GM10266 (cell line): ENCODE data around the gene NECTIN2.

Experiments
- DNase-seq: peaks from one replicate; pipeline ENCODE4 v3.0.0; 2012; ENCODE audit errors: extremely low spot score
- TF ChIP-seq, protein P1 (sequence below): IDR thresholded peaks from 2 replicates; pipeline ENCODE4 v1.5.1; 2012; ENCODE audit warnings: mild to moderate bottlenecking, low read depth; ENCODE audit not compliant: control insufficient read depth, insufficient read depth; ENCODE audit errors: missing control alignments

NECTIN2 gene

DNA sequence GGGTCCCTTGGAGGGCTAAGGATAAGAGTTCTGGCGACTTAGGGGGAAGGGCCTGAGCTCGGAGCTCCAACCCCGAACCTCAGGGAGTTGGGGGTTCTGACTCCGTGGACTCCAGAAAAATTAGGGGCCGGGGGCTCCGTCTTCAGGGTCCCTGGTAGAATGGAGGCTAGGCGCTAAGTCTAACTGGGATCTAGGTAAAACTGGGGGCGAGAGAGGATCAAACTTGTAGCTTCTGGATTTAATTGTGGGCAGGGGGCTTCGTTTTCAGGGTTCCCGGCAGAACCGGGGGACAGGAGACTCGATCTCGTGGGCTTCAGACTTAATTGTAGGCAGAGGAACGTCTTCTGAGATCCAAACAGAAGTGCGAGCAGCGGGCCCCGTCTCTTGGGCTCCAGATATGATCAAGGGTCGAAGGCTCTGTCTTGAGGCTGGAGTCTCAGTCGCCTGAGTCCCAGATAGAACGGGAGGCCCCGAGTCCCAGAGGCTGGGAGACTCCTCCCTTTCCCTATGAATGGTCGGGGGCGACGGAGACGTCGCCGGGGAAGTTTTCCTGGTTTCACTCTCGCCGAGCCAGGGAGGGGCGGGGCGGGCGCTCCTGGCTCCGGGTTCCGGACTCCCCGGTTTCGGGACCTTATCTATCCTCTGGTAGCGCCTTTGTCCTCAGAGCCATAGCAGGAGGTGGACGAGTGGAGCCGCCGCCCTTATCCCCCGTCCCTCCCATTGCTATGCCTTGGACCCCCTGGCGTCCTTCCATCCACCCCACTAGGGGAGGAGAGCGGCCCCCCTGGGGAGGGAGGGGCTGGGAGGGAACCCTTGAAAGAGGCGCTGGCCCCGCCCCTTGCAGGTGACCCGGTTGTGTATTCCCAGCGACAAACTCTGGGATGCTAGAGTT lies 1.3 kb downstream of the NECTIN2 start:
- TF ChIP-seq, protein P1, sequence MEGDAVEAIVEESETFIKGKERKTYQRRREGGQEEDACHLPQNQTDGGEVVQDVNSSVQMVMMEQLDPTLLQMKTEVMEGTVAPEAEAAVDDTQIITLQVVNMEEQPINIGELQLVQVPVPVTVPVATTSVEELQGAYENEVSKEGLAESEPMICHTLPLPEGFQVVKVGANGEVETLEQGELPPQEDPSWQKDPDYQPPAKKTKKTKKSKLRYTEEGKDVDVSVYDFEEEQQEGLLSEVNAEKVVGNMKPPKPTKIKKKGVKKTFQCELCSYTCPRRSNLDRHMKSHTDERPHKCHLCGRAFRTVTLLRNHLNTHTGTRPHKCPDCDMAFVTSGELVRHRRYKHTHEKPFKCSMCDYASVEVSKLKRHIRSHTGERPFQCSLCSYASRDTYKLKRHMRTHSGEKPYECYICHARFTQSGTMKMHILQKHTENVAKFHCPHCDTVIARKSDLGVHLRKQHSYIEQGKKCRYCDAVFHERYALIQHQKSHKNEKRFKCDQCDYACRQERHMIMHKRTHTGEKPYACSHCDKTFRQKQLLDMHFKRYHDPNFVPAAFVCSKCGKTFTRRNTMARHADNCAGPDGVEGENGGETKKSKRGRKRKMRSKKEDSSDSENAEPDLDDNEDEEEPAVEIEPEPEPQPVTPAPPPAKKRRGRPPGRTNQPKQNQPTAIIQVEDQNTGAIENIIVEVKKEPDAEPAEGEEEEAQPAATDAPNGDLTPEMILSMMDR = no peak

DNA sequence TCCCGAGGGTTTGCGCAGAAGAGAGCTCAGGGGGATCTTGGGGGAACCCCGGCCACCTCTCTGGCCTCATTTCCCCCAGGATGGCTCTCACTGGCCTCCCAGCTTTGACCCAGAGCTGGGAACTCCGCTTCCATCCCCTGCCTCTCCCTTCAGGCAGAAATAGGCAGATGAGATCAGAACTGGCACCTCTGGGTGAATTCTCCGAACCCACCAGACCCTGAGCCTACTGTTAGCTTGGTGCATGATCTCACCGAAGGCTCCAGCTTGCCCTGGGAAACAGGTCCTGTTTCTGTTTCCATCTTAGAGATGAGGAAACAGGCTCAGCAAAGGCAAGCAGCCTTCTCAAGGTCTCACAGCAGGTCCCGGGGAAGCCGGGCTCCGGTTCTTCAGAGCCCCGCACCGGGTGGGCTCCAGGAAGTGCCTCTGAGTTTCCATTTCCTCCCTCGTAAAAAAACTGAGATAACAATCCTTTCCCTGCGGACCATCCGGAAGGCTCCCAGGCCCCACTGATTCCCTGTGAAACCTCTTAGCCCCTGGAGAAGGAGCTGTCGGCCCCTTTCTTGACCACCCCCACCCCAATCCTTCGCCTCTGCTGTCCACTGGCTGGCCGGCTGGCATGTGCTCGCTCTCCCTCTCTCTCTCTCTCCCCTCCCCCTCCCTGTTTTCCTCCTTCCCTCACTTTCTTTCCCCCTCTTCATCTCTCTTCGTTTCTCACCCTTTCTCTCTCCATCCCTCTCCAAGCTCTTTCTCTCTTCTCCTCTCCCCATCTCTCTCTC lies 2.1 kb downstream of the NECTIN2 start:
- TF ChIP-seq, protein P1 = no peak
- no peak for DNase-seq

More for the DNA sequence above, 1.3 kb downstream of the NECTIN2 start:
- no peak for DNase-seq

DNA sequence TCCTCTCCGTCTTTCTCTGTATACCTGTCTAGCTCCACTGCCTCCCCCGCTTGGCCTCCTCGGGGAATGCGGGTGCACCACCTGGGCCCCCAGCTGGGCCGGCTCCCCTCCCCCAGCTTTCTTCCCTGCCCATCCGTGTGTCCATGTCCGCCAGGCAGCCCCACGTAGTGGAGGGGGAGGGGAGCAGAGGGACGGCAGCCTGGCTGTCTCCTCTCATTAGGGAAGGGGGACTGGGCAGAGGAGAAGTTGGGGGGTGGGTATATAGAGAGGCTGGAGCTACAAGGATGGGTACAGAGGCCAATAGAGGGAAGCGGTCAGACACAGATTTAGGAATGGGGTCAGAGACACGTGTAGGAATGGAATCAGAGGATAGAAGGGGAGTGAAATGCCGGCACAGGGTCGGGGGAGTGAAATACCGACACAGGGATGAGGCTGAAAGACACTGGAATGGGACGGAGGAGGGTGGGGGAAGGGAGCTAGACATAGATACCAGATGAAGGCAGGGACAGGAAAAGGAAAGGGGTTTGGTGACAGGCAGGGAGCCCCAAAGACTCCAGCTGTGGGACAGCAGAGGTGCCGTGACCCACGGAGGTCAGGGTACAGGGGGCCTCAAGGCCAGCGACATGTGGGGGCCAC lies 2.8 kb downstream of the NECTIN2 start:
- TF ChIP-seq, protein P1 = no peak
- DNase-seq = no peak

DNA sequence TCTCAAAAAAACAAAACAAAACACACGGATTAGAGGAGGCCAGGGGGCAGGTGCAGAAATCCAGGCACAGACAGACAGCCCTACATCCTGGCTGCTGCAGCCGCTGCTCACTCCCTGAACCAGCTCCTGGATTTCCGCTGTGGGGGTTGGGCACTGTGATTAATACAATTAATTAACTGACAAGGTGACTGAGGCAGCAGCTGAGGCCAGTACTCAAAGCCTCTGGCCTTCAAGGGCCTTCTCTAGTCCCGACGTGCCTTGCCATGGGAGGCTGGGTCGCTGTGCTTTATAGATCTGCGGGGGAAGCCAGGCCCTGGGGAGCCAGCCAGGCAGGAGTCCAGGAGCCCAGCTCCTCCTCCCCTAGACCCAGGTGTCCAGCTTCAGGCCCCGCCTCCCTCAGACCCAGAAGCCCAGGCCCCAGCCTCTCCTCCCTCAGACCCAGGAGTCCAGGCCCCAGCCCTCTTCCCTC lies 4.6 kb downstream of the NECTIN2 start:
- TF ChIP-seq, protein P1 = no peak
- DNase-seq = no peak

DNA sequence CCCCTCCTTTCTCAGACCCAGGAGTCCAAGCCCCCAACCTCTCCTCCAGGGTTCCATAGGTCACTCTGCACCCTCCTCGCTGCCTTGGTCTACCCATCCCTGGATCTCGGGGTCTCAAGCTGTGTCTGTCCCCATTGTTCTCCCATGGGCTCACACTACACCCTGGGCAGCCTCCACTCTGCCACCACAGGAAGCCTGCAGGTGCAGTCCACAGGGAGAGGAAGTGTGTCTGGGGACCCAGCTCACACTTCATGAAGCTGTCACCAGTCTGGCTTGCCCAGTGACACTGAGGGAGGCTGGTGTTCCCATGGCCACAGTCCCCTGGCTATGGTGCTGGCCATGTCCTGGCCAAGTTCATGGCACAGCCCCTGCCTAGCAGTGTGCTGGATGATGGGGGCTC lies 5.3 kb downstream of the NECTIN2 start:
- TF ChIP-seq, protein P1 = no peak
- no peak for DNase-seq

DNA sequence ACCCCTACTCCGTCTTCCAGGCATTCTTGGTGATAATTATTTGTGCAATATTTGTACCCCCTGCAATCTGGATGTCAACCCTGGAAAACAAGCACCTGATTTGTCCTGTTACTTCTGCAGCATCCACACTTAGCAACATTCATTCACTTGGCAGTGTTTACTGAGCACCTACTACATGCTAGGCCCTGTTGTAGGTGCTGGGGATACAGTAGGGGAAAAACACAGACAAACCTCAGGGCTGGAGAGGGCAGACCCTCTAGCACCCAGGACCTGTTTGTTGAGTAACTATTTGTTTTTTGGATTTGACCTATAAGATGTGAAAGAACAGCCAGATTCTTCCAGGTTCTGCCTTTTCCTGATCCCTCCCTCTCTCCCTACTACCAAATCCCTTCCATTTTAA lies 9.5 kb downstream of the NECTIN2 start:
- TF ChIP-seq, protein P1 = no peak
- DNase-seq = no peak
